Head of caudate nucleus (tissue), 42 donors: Measurements from ENCODE around the gene SMTN.
A peak's percentile ranks its signal among the peaks of the same experiment; 100 is the strongest.
"Not testable (repeated sequence)": the region's sequence is repeated elsewhere in the genome, so short reads cannot be mapped to it uniquely, and the experiment has no call there.

Source experiments
- DNase-seq, 42 donors: peaks; one replicate each; pipeline versions ENCODE4 v3.0.0 to v3.0.0-alpha.2; 2020 to 2021; ENCODE audit warnings: mixed read lengths in 7 of 42
- intact Hi-C: fragments of 100-400 bp; cut with DNase I; formaldehyde crosslinking; loops from one replicate; pipeline ENCODE4 v1.15.0; 2022

SMTN gene

DNA sequence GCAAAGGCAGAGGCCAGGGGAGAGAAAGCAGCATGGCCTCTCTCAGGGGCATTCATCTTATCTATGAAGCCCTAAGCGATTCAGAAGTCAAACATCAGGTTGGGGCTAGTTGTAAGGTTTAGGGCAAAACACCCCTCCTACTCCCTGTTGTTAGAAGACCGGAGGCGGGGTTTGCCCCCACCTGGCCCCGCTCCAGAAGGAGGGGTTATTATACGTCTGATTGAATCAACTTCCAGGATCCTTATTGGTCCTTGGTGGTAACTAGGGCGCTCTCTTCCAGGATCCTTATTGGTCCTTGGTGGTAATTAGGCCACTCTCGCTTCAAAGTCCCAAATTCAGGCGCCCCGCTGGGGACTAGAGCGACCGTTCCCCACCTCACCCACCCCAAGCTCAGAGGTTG is 12.1 kb upstream of the SMTN start:
- intact Hi-C loops: no loop called here
- DNase-seq: no peak

DNA sequence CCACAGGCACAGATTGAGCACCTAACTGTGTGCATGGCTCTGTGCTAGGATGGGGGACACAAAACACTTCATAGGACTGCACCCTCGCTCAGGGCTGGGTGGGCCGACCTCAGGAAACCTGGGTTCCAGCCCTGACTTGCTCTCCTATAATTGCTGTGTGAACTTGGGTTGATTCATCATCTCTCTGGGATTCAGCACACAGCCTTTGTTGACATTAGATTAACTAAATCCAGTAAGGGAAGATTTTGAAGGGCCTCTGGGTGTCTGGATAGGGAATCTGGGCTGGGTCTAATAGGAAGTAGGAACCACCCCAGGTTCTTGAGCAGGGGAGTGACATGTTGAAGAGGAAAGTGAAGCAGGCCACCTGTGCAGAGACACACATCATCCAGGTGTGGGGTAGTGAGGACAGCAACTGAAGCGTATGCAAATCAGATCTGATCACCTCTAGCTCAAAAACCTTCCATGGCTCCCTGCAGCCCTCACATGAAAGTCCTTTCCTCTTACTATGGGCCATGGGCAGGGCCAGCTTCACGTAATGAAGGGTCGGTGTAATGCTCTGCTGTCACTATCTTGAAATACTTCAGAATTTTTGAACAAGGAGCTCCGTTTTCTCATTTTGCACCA is 11.3 kb upstream of the SMTN start:
- intact Hi-C loops, DNase-seq: not testable (repeated sequence)

DNA sequence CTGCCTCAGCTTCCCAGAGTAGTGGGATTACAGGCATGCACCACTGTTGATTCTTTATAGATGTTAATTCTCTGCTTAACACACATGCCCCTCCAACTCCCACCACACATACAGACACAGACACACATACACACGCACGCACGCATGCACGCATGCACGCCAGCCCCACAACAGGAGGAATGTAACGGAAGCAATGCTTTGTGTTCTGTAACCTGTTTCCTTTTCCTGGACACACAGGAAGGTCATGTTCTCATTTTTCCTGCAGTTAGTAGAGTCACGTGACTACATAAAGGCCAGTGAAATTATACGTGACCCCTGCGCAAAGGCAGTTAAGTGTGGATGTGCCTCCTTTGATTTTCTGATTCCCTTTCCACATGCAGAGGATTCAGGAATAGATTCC is 8.0 kb upstream of the SMTN start:
- intact Hi-C loops, DNase-seq: not testable (repeated sequence)

DNA sequence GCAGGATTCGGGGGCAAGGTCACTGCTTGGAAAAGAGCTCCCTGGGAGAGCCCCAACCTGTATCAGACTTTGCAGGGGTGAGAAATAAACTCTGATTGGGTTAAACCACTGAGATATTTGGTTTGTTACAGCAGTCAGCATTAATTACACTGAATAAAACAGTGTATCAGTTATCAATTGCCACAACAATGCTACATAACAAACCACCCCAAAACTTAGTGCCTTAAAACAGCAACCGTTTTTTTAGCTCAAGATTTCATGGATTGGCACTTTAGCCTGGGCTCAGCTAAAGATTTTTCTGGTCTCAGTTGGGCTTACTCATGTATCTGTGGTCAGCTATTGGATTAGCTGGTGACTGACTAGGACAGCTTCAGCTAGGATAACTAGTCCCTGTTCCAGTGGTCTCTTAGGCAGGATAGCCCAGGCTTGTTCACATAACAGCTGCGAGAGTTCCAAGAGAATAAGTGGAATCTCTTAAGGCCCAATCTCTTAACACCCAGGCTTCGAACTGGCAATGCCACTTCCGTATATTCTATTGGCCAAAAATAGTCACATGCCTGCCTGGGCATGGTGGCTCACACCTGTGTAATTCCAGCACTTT is 7.5 kb upstream of the SMTN start:
- DNase-seq, intact Hi-C loops: not testable (repeated sequence)

DNA sequence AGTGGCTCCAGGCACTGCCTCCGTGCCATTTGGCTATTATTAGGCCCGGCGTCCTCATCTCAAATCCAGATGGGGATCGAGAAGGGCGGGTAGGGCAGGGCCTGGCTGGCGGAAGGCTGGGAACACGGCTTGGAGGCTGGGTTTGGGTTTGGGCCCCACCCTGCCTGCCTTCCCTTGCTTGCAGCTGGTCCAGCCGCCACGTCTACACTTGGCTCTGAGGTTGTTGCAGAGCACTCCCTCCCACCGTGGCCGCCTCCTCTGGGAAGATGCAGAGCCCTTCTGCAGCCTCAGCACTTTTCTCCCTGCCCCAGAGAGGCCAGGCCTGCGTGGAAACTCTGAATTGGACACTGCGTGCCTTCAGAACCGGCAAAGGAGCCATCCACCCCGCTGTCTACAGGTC is 5.2 kb upstream of the SMTN start:
- intact Hi-C loops: no loop called here
- no peak for DNase-seq

DNA sequence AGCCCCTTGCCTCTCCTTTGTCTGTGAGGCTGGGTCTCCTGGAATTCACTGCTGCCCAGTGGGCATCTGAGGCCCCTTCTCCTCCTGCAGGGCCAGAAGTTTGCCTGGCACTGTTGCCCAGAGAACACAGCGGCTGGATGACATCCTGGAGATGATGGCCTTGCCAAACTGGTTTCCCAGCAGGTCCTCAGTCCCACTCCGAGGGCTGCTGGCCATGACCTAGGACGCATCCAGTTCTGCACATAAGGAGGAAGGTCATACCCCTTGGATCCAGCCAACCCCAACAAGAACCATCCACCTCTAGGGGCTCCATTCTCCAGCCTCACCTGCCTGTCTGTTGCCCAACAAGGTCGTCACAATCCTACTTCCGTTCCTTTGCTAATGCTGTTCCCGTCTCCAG is 3.4 kb upstream of the SMTN start:
- intact Hi-C loops: no loop called here
- DNase-seq: no peak

DNA sequence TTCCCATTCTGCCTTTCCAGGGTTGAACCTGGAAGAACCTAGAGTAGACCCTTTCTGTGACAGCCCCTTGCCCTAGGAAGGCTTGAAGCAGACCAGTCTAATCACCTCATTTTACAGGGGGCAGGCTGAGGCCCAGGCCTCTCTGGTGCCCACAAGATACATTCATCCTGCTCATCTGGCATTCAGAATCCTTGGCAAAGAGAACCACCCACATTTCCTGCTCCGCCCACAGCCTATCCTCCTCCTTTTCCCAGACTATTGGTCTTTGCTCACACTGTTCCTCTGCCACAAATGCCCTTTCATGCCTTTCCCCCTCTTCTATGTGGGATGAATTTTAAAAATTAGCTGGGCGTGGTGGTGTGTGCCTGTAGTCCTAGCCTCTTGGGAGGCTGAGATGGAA is 2.7 kb upstream of the SMTN start:
- intact Hi-C loops, DNase-seq: not testable (repeated sequence)

DNA sequence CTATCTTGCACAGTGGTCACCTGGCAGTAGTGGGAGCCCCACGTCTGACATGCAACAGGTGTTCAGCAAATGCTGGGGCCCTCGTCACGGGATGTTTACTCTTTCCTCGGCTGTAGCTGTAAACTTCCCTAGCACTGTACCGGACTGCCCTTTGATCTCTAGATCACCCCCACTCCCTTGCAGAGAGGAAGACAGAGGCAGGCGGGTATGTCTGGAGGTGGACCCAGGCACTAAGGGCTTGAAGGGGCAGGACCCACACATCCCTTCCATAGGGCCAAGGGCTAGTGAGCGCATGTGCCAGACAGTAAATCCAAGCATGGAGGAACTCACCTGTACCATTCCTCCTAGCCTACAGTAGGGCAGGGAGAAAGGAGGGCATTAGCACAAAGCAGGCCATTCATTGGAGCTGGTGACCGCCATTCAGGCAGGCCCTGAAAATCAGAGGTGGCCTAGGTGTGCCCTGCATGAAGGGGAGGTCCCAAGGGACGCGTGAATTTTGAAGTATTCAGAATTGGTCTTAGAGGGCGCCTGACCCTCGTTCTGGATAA is 1.9 kb upstream of the SMTN start:
- no peak for DNase-seq
- intact Hi-C loops: no loop called here

DNA sequence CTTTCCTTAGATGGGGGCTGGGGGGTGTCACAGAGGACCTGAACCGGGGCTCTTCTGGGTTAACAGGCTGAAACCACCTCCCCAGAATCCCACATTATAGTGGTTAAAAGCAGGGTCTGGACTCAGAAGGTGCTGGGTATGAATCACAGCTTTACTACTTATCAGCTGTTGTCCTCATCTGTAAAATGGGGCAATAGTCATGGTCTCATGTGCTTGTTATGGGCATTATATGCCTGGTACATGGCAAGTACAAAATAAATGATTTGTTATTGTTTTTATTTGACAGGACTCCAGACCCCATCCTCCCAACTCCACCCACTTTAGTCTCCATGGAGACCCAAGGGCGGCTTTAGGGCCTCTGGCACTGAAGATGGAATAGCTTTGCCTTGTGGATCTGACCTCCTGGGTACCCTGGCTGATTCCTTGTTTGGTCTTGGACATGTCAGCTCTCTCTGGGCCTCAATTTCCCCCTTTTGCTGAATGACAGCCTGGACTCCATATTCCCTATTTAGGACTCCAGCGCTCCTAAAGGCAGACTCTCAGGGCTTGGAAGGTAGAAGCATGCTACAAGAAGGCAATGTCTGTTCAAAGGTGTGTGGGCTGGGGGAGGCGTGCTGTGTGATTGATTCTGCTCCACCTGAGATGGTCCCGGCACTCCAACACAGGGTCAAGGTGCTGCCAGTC is 812 bp upstream of the SMTN start:
- intact Hi-C loops: loop anchor here (5.0 kb wide), 1 partner anchor 113 kb away; the partner anchor contains the start of genes MORC2 and TUG1
- no peak for DNase-seq

DNA sequence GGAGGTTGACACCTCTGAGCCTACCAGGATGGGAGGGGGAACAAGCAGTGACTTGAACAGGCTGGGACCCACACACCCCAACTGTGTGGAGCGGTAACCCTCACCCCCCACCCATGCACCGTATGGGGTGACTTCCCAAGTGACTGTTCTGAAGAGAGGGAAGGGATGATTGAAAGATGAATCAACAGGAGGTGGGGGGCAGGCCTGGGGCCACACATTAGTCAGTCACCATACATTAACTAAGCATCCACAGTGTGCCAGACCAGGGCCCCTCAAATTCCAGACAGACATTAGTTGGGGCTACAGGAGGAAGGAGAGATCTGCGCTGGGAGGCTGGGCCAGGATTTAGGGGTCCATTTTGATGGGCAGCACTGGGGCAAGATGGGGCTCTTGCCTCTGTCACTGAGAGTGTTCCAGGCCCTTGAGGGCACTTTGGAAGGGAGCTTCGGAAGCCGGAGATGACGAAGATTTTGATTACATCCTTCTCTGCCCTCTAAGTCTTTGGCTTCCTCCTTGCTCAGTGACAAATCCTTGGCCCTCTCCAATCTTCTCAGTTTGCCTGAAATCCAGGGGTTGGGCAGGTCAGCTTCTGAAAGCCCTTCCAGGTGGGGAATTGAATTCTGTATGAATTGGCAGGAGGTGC is 966 bp downstream of the SMTN start:
- intact Hi-C loops: loop anchor here (5.0 kb wide), 1 partner anchor 115 kb away; the partner anchor contains the start of genes MORC2 and TUG1

DNA sequence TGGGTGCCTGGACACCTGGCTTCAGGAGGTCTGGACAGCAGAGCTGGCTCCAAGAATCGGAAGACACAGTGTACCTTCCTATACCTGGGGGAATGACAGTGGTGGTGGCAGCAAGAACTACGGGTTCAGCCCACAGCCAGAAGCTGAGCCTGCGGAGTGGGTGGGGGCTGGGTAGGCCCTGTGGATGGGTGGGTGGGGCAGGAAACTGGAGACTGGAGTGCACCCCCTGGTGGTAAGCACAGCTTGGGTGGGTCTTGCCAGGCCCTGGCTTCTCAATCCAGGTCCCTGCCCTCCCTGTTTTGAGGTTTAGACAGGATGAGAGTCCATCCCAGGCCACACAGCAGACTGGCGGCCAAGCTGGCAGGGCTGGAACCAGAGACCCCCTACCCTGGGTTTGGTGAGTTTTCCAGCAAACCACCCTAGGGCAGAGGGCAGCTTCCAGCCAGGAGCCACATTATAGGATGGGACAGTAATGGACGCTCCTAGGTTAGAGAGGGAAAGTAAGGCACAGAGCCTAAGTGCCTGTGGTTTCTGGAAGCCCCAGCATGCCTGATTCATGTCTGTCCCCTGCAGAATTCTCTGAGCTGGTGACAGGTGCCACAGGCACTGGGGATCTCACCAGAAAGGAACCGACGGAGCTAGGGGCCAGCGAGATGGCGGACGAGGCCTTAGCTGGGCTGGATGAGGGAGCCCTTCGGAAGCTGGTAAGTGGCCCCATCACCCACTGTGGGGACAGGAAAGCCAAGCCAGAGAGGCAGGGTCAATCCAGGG is 1.7 kb downstream of the SMTN start:
- DNase-seq: peak in 2 of 42 donors; percentile 25 to 51
- intact Hi-C loops: loop anchor here (5.0 kb wide), 1 partner anchor 115 kb away; the partner anchor contains the start of genes MORC2 and TUG1

More for the DNA sequence above, 966 bp downstream of the SMTN start:
- DNase-seq: no peak

DNA sequence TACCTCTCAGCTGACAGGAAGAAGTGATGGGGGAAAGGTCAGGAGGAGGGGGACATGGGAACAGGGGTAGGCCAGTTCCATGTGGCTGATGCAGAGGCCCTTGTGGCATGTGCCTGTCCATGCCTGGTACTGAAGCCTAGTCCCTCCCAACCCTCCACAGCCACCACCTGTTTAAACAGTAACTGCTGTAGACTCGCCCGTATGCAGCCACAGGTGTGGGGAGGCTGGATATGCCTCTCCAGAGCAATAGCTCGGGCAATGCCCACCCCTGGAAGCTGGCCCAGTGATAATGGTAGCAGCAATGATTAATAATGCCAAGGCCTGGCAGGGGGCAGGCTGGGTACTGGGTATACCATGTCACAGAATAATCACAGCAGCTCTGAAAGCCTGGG is 2.3 kb downstream of the SMTN start:
- intact Hi-C loops: loop anchor here (5.0 kb wide), 1 partner anchor 116 kb away; the partner anchor contains the start of genes MORC2 and TUG1

DNA sequence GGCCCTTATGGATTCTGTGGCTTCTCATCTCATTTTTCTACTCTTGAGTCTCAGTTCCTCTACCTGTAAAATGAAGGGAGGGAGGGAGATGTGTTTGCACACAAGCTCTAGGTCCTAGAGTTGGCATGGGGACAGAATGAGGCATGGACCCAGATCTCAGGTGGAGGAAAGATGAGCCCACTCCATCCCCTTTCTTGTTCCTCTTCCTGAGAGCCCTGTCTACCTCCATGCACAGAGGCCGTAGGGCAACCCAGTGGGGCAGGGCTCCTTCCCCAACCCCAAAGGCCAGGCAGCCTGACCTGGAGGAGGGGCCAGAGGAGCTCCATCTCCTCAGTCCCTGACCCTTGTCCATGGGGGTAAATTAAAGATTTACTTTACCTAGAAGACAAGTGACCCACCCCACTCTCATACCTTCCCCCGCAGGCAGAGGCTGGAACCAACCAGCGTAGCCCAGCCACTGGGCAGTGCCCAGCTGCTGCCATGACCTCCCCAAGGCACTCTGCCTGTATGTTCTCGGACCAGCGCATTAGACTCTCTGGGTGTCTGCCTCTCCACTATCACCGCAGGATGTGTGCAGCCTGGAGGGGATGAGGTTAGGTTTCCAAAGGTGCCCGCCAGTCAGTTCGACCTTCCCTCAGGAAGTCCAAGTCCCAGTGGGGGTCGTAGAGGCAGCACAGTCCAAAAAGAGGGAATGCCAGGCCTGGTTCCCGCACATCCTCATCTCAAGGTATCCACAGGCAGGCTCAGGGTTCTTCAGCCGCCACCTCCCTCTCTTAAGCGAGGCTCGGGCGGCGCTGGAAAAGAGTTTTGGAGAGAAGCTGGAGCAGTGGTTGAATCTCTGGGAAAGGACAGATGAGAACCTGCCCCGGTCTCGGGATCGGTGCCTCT is 3.0 kb downstream of the SMTN start:
- intact Hi-C loops: loop anchor here (5.0 kb wide), 1 partner anchor 117 kb away; the partner anchor contains the start of genes MORC2 and TUG1
- no peak for DNase-seq

More for the DNA sequence above, 2.3 kb downstream of the SMTN start:
- DNase-seq: no peak

DNA sequence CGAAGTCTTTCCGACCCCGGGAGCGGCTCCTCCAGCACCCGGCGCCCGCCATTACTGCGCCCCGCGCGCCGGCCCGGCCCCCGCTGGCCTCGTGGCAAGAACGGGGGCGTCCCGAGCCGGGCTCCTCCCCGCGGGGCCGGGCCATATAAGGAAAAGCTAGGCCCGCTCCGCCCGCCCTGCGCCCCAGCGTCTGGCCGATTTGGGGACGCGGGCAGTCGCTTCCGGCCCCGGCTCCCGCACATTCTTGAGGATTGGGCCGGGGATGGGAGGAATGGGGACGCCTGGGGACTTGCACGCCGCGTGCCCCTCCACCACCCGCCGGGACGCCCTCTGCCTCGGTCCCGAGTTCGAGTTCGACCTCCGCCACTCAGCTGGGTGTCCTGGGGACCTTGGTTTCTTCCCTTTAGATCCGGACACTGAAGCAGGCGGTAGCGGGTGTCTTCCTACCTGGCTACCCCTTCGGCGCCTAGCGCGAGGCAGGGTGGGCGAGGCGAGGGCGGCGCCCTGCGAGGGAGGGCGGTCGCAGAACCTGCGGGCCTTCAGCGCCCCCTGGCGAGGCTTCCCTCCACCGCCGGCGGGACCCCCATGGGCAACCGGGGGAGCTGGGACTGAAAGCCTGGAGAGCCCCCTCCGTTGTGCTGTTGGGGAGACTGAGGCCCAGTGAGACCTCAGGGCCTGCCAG is 3.8 kb downstream of the SMTN start:
- DNase-seq: peak; percentile 75 to 96 (median 89)
- intact Hi-C loops: loop anchor here (1.0 to 5.0 kb wide), 3 partner anchors 22 to 138 kb away; partner anchors contain the start of genes MORC2, SELENOM and TUG1

DNA sequence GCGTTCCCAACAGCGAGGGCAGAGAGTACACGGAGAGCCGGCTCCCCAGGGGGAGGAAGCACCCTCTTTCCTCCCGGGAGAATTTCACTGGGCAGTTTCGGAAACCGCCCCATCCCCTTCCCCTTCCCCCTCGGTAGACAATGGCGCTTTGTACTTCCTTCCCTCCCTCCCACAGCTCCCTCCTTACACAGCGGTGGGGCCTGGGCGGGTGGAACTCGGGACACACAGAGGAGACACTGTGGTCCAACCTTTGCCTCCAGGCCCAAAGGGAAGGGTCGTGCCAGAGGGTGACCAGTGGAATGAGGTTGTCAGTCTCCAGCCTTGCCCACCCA is 4.3 kb downstream of the SMTN start:
- peak; percentile 47 to 91 (median 80) for DNase-seq
- intact Hi-C loops: loop anchor here (1.0 to 5.0 kb wide), 2 partner anchors 22 to 138 kb away; partner anchors contain the start of gene SELENOM

DNA sequence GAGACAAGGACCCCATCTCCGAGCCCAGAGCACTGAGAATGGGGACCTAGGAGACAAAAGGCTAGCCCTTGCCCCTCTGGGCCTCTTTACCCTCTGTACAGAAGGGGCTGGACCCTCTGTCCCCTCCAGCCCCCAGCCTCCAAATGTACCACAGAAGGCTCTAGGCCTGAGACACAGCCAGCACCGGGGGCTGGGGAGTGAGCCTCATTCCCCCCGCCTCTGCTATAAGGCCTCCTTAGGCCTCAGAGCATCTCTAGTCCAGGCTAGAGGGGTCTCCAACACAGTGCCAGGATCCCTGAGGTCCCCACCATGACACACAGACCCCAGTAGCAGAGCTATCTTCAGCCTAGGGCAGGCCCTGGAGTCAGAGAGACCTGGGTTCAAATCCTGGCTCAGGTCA is 4.8 kb downstream of the SMTN start:
- intact Hi-C loops: loop anchor here (1.0 to 5.0 kb wide), 2 partner anchors 21 to 139 kb away; partner anchors contain the start of gene SELENOM
- DNase-seq: no peak
